SK-N-SH treated with all-trans-retinoic acid at 6 μM for 48 hours (cell line): ENCODE data around the gene GPER1.
A peak's percentile ranks its signal among the peaks of the same experiment; 100 is the strongest.

Source experiments
- ATAC-seq: fragments of 200-7000 bp; cut with Tn5 transposase; 3 replicates; pipeline ENCODE4 v1.9.1; 2020; ENCODE audit warnings: mild to moderate bottlenecking, moderate library complexity
- ARNTL ChIP-seq: fragments of 450-650 bp; formaldehyde crosslinking; IDR thresholded peaks from 2 replicates; pipeline ENCODE4 v1.5.0; 2020; ENCODE audit warnings: low read depth, mild to moderate bottlenecking, moderate library complexity, borderline replicate concordance
- BACH2 ChIP-seq: fragments of 250-450 bp; sonication (Bioruptor Pico); IDR thresholded peaks from 2 replicates; pipeline ENCODE4 v1.9.0; 2021; ENCODE audit warnings: mild to moderate bottlenecking, borderline replicate concordance
- CSDC2 ChIP-seq: fragments of 250-450 bp; sonication (Bioruptor Pico); IDR thresholded peaks from 2 replicates; pipeline ENCODE4 v1.5.0; 2020; ENCODE audit warnings: mild to moderate bottlenecking, moderate library complexity
- GLIS3 ChIP-seq: fragments of 250-450 bp; sonication (Bioruptor Pico); IDR thresholded peaks from 2 replicates; pipeline ENCODE4 v1.5.0; 2020; ENCODE audit warnings: mild to moderate bottlenecking, moderate library complexity
- ISL1 ChIP-seq: fragments of 250-450 bp; sonication (Bioruptor Pico); IDR thresholded peaks from 2 replicates; pipeline ENCODE4 v2.1.2; 2022; ENCODE audit warnings: mild to moderate bottlenecking, moderate library complexity
- OSR1 ChIP-seq: fragments of 250-450 bp; sonication (Bioruptor Pico); IDR thresholded peaks from 2 replicates; pipeline ENCODE4 v1.8.0; 2022; ENCODE audit warnings: moderate library complexity, mild to moderate bottlenecking, inconsistent platforms
- RARB ChIP-seq: fragments of 250-450 bp; sonication (Bioruptor Pico); IDR thresholded peaks from 2 replicates; pipeline ENCODE4 v1.8.0; 2021; ENCODE audit warnings: mild to moderate bottlenecking, moderate library complexity
- SNAI2 ChIP-seq: fragments of 250-450 bp; sonication (Bioruptor Pico); IDR thresholded peaks from 2 replicates; pipeline ENCODE4 v1.5.0; 2020; ENCODE audit warnings: mild to moderate bottlenecking, moderate library complexity
- TCF4 ChIP-seq: fragments of 250-450 bp; sonication (Bioruptor Pico); IDR thresholded peaks from 2 replicates; pipeline ENCODE4 v1.8.0; 2021; ENCODE audit warnings: mild to moderate bottlenecking, moderate library complexity, borderline replicate concordance
- TOX ChIP-seq: fragments of 250-450 bp; sonication (Bioruptor Pico); IDR thresholded peaks from 2 replicates; pipeline ENCODE4 v1.8.0; 2021; ENCODE audit warnings: mild to moderate bottlenecking, moderate library complexity, borderline replicate concordance
- ZC3H10 ChIP-seq: fragments of 250-450 bp; sonication (Bioruptor Pico); IDR thresholded peaks from 2 replicates; pipeline ENCODE4 v1.5.1; 2021; ENCODE audit warnings: mild to moderate bottlenecking, moderate library complexity
- ZFP3 ChIP-seq: fragments of 250-450 bp; sonication (Bioruptor Pico); IDR thresholded peaks from 2 replicates; pipeline ENCODE4 v1.5.0; 2020; ENCODE audit warnings: mild to moderate bottlenecking, moderate library complexity
- ZFP30 ChIP-seq: fragments of 450-650 bp; formaldehyde crosslinking; IDR thresholded peaks from 2 replicates; pipeline ENCODE4 v1.5.0; 2022; ENCODE audit warnings: mild to moderate bottlenecking, moderate library complexity
- ZNF565 ChIP-seq: fragments of 450-650 bp; formaldehyde crosslinking; conservative IDR thresholded peaks from 2 replicates; pipeline ENCODE4 v1.5.0; 2020; ENCODE audit warnings: low read depth, mild to moderate bottlenecking, moderate library complexity
- ZNF70 ChIP-seq: fragments of 450-650 bp; formaldehyde crosslinking; IDR thresholded peaks from 2 replicates; pipeline ENCODE4 v1.5.0; 2020; ENCODE audit warnings: mild to moderate bottlenecking, moderate library complexity
- ZNF8 ChIP-seq: fragments of 450-650 bp; formaldehyde crosslinking; IDR thresholded peaks from 2 replicates; pipeline ENCODE4 v1.5.0; 2020; ENCODE audit warnings: mild to moderate bottlenecking, moderate library complexity
- TF ChIP-seq, protein P1 (sequence below): fragments of 250-450 bp; sonication (Bioruptor Pico); IDR thresholded peaks from 2 replicates; pipeline ENCODE4 v1.5.0; 2020; ENCODE audit warnings: mild to moderate bottlenecking, moderate library complexity
- TF ChIP-seq, protein P2 (sequence below): fragments of 250-450 bp; sonication (Bioruptor Pico); IDR thresholded peaks from 2 replicates; pipeline ENCODE4 v1.8.0; 2021; ENCODE audit warnings: low read depth, mild to moderate bottlenecking, moderate library complexity, borderline replicate concordance
- TF ChIP-seq, protein P3 (sequence below): fragments of 250-450 bp; sonication (Bioruptor Pico); IDR thresholded peaks from 2 replicates; pipeline ENCODE4 v1.5.1; 2020; ENCODE audit warnings: low read depth, mild to moderate bottlenecking, moderate library complexity
- TF ChIP-seq, protein P4 (sequence below): fragments of 250-450 bp; sonication (Bioruptor Pico); IDR thresholded peaks from 2 replicates; pipeline ENCODE4 v1.8.0; 2020; ENCODE audit warnings: mild to moderate bottlenecking, moderate library complexity, borderline replicate concordance

The GPER1 gene

DNA sequence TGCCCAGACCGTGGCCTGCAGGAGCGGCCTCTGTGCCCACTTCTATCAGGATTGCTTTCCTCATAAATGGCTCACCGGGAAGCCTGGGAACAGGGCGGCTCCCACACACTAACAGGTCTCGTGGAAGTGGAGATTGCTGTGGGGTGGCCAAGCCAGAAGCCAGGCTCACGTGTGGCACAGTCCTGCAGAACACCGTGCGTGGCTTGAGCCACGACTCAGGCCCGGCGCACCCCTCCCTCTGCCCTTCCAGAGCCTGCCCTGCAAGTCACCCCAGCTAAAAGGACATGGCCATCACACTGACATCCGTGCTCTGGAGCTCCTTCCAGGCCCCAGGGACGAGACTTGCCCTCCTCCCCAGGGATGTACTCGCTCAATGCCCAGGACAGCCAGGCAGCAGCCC is 7.0 kb downstream of the GPER1 start:
- TF ChIP-seq CSDC2 (CRISPR knock-in tag) (no peak), ISL1 (CRISPR knock-in tag) (no peak), RARB (CRISPR knock-in tag) (no peak), ZNF70 (CRISPR knock-in tag) (no peak), BACH2 (CRISPR knock-in tag) (no peak), TCF4 (CRISPR knock-in tag) (no peak), TOX (no peak), SNAI2 (no peak)
- TF ChIP-seq, protein P1, sequence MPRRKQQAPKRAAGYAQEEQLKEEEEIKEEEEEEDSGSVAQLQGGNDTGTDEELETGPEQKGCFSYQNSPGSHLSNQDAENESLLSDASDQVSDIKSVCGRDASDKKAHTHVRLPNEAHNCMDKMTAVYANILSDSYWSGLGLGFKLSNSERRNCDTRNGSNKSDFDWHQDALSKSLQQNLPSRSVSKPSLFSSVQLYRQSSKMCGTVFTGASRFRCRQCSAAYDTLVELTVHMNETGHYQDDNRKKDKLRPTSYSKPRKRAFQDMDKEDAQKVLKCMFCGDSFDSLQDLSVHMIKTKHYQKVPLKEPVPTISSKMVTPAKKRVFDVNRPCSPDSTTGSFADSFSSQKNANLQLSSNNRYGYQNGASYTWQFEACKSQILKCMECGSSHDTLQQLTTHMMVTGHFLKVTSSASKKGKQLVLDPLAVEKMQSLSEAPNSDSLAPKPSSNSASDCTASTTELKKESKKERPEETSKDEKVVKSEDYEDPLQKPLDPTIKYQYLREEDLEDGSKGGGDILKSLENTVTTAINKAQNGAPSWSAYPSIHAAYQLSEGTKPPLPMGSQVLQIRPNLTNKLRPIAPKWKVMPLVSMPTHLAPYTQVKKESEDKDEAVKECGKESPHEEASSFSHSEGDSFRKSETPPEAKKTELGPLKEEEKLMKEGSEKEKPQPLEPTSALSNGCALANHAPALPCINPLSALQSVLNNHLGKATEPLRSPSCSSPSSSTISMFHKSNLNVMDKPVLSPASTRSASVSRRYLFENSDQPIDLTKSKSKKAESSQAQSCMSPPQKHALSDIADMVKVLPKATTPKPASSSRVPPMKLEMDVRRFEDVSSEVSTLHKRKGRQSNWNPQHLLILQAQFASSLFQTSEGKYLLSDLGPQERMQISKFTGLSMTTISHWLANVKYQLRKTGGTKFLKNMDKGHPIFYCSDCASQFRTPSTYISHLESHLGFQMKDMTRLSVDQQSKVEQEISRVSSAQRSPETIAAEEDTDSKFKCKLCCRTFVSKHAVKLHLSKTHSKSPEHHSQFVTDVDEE (CRISPR knock-in tag) = no peak
- TF ChIP-seq, protein P2, sequence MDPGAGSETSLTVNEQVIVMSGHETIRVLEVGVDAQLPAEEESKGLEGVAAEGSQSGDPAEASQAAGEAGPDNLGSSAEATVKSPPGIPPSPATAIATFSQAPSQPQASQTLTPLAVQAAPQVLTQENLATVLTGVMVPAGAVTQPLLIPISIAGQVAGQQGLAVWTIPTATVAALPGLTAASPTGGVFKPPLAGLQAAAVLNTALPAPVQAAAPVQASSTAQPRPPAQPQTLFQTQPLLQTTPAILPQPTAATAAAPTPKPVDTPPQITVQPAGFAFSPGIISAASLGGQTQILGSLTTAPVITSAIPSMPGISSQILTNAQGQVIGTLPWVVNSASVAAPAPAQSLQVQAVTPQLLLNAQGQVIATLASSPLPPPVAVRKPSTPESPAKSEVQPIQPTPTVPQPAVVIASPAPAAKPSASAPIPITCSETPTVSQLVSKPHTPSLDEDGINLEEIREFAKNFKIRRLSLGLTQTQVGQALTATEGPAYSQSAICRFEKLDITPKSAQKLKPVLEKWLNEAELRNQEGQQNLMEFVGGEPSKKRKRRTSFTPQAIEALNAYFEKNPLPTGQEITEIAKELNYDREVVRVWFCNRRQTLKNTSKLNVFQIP = no peak
- TF ChIP-seq, protein P3, sequence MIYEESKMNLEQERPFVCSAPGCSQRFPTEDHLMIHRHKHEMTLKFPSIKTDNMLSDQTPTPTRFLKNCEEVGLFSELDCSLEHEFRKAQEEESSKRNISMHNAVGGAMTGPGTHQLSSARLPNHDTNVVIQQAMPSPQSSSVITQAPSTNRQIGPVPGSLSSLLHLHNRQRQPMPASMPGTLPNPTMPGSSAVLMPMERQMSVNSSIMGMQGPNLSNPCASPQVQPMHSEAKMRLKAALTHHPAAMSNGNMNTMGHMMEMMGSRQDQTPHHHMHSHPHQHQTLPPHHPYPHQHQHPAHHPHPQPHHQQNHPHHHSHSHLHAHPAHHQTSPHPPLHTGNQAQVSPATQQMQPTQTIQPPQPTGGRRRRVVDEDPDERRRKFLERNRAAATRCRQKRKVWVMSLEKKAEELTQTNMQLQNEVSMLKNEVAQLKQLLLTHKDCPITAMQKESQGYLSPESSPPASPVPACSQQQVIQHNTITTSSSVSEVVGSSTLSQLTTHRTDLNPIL (CRISPR knock-in tag) = no peak
- no peak for ATAC-seq

DNA sequence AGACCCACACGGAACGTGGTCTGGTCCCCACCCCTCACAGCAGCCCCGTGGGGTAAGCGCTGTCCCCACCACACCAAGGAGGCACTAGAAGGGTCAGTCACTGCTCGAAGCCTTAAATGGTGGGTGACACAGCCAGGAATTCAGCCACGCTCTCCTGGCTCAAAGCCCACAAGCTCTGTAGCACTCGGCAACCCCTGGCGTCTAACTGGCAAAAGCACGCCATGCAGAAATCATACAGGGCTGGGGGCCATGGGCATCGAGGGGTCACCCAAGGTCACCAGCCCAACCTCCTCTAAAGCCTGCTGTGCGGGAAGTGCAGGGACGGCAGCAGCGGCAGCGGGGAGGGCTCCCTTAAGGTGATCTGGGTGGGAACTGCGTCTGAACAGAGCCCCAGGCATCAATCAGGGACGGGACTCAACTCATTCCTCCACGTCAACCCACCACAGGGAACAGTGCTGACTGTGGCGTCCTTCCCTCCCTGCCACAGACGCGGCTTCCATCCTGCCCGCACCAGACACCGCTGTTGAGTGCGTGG is 7.8 kb downstream of the GPER1 start:
- TF ChIP-seq OSR1 (CRISPR knock-in tag) (no peak), ISL1 (CRISPR knock-in tag) (no peak), ARNTL (CRISPR knock-in tag) (no peak), TCF4 (CRISPR knock-in tag) (no peak)
- TF ChIP-seq, protein P4, sequence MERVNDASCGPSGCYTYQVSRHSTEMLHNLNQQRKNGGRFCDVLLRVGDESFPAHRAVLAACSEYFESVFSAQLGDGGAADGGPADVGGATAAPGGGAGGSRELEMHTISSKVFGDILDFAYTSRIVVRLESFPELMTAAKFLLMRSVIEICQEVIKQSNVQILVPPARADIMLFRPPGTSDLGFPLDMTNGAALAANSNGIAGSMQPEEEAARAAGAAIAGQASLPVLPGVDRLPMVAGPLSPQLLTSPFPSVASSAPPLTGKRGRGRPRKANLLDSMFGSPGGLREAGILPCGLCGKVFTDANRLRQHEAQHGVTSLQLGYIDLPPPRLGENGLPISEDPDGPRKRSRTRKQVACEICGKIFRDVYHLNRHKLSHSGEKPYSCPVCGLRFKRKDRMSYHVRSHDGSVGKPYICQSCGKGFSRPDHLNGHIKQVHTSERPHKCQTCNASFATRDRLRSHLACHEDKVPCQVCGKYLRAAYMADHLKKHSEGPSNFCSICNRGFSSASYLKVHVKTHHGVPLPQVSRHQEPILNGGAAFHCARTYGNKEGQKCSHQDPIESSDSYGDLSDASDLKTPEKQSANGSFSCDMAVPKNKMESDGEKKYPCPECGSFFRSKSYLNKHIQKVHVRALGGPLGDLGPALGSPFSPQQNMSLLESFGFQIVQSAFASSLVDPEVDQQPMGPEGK (CRISPR knock-in tag) = peak; percentile 27; the same call in 1 of the 2 replicates
- peak; percentile 11; the same call in 2 of the 3 replicates for ATAC-seq

DNA sequence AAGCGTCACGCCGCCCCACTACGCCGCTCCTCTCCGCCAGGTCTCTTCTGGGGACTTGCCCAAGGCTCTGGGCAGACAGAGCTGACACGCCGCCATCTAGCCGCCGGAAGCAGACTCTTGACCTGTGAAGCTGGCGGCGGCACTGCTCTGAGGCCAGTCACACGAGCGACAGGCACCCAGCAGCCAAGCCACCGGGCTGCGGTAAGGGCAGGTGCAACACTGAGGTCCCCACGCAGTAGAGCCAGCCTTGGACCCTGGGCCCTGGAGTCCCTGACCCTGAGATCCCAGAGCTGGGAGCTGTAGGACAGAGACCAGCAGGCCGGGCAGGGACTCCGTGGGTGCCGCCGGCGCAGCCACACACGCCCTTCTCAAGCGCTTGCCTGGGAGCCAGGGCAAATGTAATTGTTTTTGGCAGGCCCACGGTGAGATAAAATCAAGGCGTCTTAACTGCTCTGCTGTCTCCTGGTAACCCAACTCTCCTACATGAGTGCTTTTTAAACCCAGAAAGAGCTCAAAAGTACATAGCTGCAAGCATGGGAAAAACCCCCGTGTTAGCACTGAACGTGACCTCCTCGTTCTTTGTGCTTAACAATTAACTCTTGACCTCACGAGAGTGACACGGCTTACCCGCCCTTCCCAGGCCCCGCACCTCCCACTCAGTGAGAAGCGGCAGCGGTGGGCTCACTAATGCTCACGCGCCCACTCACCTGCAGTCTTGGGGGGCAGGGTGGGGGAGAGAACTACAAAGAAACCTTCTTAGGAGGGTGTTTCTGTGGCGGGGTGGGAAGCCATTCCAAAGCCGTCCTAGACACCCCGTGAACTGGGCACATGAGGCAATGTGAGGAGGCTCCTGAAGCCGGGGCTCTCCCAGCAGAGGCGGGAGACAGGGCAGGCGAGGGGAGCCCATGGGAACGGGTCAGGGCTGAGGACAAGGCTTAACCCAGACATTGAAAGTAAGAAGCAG is 8.5 kb downstream of the GPER1 start:
- peak; percentile 88 for ATAC-seq
- TF ChIP-seq ZNF70 (CRISPR knock-in tag) = no peak
- TF ChIP-seq RARB (CRISPR knock-in tag) = no peak
- TF ChIP-seq TCF4 (CRISPR knock-in tag) = no peak
- TF ChIP-seq BACH2 (CRISPR knock-in tag) = no peak
- TF ChIP-seq TOX = no peak
- TF ChIP-seq ZNF8 = no peak
- no peak for TF ChIP-seq ZFP30 (CRISPR knock-in tag)
- TF ChIP-seq ISL1 (CRISPR knock-in tag) = no peak
- no peak for TF ChIP-seq GLIS3 (CRISPR knock-in tag)
- TF ChIP-seq, protein P4 (CRISPR knock-in tag) = no peak
- no peak for TF ChIP-seq OSR1 (CRISPR knock-in tag)
- TF ChIP-seq, protein P1 (CRISPR knock-in tag) = no peak
- no peak for TF ChIP-seq ZNF565
- TF ChIP-seq, protein P2 = no peak
- no peak for TF ChIP-seq ZFP3 (CRISPR knock-in tag)
- TF ChIP-seq ZC3H10 (CRISPR knock-in tag) = no peak
- no peak for TF ChIP-seq SNAI2
